GM18511 (cell line): ENCODE results near the gene LIPC.

Source experiments
- ATAC-seq: cut with Tn5 transposase; IDR thresholded peaks from one replicate; pipeline ENCODE4 v1.9.1; 2021; ENCODE audit warnings: mild to moderate bottlenecking, moderate library complexity; ENCODE audit not compliant: unreplicated experiment

The LIPC gene

GRCh38 chr15:58549013-58549784 lies 117.4 kb downstream of the LIPC start:
- ATAC-seq: no peak

GRCh38 chr15:58549785-58550074 lies 117.9 kb downstream of the LIPC start:
- no peak for ATAC-seq

GRCh38 chr15:58551084-58551763 lies 119.4 kb downstream of the LIPC start:
- ATAC-seq: peak; percentile 77

GRCh38 chr15:58551764-58552504 lies 120.1 kb downstream of the LIPC start:
- no peak for ATAC-seq

GRCh38 chr15:58552505-58553364 lies 120.9 kb downstream of the LIPC start:
- no peak for ATAC-seq

- no peak for ATAC-seq
These were observed 121.7 kb downstream of the LIPC start for GRCh38 chr15:58553365-58553918.

GRCh38 chr15:58554758-58555157 lies 123.0 kb downstream of the LIPC start:
- ATAC-seq: no peak

- ATAC-seq: no peak
These were observed 123.6 kb downstream of the LIPC start for GRCh38 chr15:58555162-58556027.

- ATAC-seq: no peak
These were observed 124.2 kb downstream of the LIPC start for GRCh38 chr15:58556028-58556361.

- ATAC-seq: no peak
These were observed 124.8 kb downstream of the LIPC start for GRCh38 chr15:58556541-58556940.

GRCh38 chr15:58558777-58559176 lies 127.0 kb downstream of the LIPC start:
- no peak for ATAC-seq

- ATAC-seq: no peak
These were observed 128.3 kb downstream of the LIPC start for GRCh38 chr15:58559904-58560588.

GRCh38 chr15:58561321-58561720 lies 129.5 kb downstream of the LIPC start:
- ATAC-seq: no peak

GRCh38 chr15:58562135-58562534 lies 130.3 kb downstream of the LIPC start:
- ATAC-seq: no peak

- ATAC-seq: no peak
These were observed 133.2 kb downstream of the LIPC start for GRCh38 chr15:58564981-58565380.

- no peak for ATAC-seq
These were observed 133.8 kb downstream of the LIPC start for GRCh38 chr15:58565619-58566018.

GRCh38 chr15:58566029-58566428 lies 134.2 kb downstream of the LIPC start:
- ATAC-seq: no peak

- no peak for ATAC-seq
These were observed 136.4 kb downstream of the LIPC start for GRCh38 chr15:58568157-58568571.

GRCh38 chr15:58569455-58569854 lies 137.7 kb downstream of the LIPC start:
- no peak for ATAC-seq
